ENCODE results near the gene DHRS9. TPM values are rescaled to one million over a fixed set of nuclear protein-coding genes. Genes with fewer than 3 reads are reported as not detected.
A peak's percentile ranks its signal among the peaks of the same experiment; 100 is the strongest.

DHRS9 gene
- total and polyA plus RNA-seq, 9 of the 15 experiments (the other 6 are each of a cell fraction or from before 2014, with no cell fraction given) = 0.27 to 1.7 (median 0.69) TPM

DNA sequence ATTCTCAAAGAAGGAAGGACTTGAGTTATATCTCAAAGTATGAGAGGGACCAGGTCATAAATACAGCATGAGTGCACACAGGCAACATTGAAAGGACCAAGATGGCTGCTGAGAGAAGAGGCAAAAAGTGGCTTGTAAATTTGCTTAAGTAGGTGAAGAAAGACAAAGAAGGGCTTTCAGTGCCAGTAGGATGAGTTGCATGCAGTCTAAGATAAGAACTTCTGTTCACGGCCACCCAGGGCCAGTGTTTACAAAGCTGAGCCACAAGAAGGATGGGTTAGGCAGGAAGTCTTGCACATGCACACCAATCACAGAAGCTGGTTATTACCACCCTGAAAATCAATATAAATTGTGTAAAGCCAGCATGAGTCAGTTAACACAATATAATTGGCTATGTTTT lies 35.1 kb upstream of the DHRS9 start (continued):
- TF ChIP-seq, protein P1, sequence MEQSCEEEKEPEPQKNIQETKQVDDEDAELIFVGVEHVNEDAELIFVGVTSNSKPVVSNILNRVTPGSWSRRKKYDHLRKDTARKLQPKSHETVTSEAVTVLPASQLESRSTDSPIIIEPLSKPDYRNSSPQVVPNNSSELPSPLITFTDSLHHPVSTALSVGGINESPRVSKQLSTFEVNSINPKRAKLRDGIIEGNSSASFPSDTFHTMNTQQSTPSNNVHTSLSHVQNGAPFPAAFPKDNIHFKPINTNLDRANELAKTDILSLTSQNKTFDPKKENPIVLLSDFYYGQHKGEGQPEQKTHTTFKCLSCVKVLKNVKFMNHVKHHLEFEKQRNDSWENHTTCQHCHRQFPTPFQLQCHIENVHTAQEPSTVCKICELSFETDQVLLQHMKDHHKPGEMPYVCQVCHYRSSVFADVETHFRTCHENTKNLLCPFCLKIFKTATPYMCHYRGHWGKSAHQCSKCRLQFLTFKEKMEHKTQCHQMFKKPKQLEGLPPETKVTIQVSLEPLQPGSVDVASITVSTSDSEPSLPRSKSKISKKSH (CRISPR knock-in tag; IDR thresholded peaks at IDR 0.05) = no peak
- TF ChIP-seq HEY1 (CRISPR knock-in tag; IDR thresholded peaks at IDR 0.05; ENCODE audit: borderline replicate concordance) (no peak), ZBTB5 (IDR thresholded peaks at IDR 0.05) (no peak), CBX3 (IDR thresholded peaks at IDR 0.05; ENCODE audit: borderline replicate concordance in 1 of 2, low read length in 2 of 2) (0 out of 3 replicates have a peak, but pooled peaks of 1 of the 2 experiments have one; percentile 38), KLF16 (IDR thresholded peaks at IDR 0.05) (no peak), ARID1B (IDR thresholded peaks at IDR 0.05) (peak; percentile 76), KAT2B (IDR thresholded peaks at IDR 0.05; ENCODE audit: low read depth, low read length) (no peak), YY1 (IDR thresholded peaks at IDR 0.05; ENCODE audit: borderline replicate concordance in 1 of 3, control insufficient read depth in 1 of 3, extremely low read depth in 1 of 3, insufficient read depth in 3 of 3, insufficient read length in 1 of 3, insufficient replicate concordance in 2 of 3, low read depth in 1 of 3, low read length in 2 of 3) (peak in 2 of 3 experiments; percentile 18 to 91), CXXC5 (CRISPR knock-in tag; IDR thresholded peaks at IDR 0.05) (peak; percentile 47; the same call in 1 of the 2 replicates)
